Duodenal mucosa (tissue), 2 donors: ENCODE measurements around the gene MCM8.

Experiments used
- H3K27ac ChIP-seq: one replicate; pipeline ENCODE4 v1.7.0; 2013; ENCODE audit warnings: low read depth, low read length
- H3K27me3 ChIP-seq, 2 donors: one replicate each; pipeline ENCODE4 v1.7.0; 2013; ENCODE audit warnings: low read length in 2 of 2, control low read depth in 1 of 2; ENCODE audit not compliant: insufficient read depth in 2 of 2, control insufficient read depth in 1 of 2
- H3K36me3 ChIP-seq, 2 donors: one replicate each; pipeline ENCODE4 v1.7.0; 2013; ENCODE audit warnings: low read length in 2 of 2, control low read depth in 1 of 2; ENCODE audit not compliant: insufficient read depth in 2 of 2, control insufficient read depth in 1 of 2
- H3K4me1 ChIP-seq, 2 donors: one replicate each; pipeline ENCODE4 v1.7.0; 2013; ENCODE audit warnings: low read length in 2 of 2, control low read depth in 1 of 2; ENCODE audit not compliant: insufficient read depth in 2 of 2, control insufficient read depth in 1 of 2
- H3K4me3 ChIP-seq, 2 donors: one replicate each; pipeline ENCODE4 v1.7.0; 2013; ENCODE audit warnings: low read length in 2 of 2, low read depth in 1 of 2
- H3K9ac ChIP-seq, 2 donors: one replicate each; pipeline ENCODE4 v1.7.0; 2013; ENCODE audit warnings: low read length in 2 of 2, low read depth in 1 of 2
- H3K9me3 ChIP-seq, 2 donors: one replicate each; pipeline ENCODE4 v1.7.0; 2013; ENCODE audit warnings: low read length in 2 of 2, control low read depth in 1 of 2; ENCODE audit not compliant: control insufficient read depth in 1 of 2

Gene MCM8

GRCh38 chr20:5923493-5923892, 27.0 kb upstream of the MCM8 start:
- no peaks in the 10 kb centered on the region for H3K36me3 ChIP-seq
- no peaks in the 10 kb centered on the region for H3K9me3 ChIP-seq
- H3K9ac ChIP-seq = no peak overlapping the region
- H3K4me3 ChIP-seq = no peak overlapping the region
- H3K4me1 ChIP-seq = no peaks in the 10 kb centered on the region
- H3K27me3 ChIP-seq = no peaks in the 10 kb centered on the region
- H3K27ac ChIP-seq = no peak overlapping the region

- H3K4me3 ChIP-seq = no peak overlapping the region
- H3K9me3 ChIP-seq = no peaks in the 10 kb centered on the region
- no peak overlapping the region for H3K9ac ChIP-seq
- no peak overlapping the region for H3K27ac ChIP-seq
- no peaks in the 10 kb centered on the region for H3K27me3 ChIP-seq
- no peaks in the 10 kb centered on the region for H3K4me1 ChIP-seq
- no peaks in the 10 kb centered on the region for H3K36me3 ChIP-seq
Observed at GRCh38 chr20:5925551-5925950, 24.9 kb upstream of the MCM8 start.

- Histone ChIP-seq H3K4me1 (no peaks in the 10 kb centered on the region), H3K27ac (no peak overlapping the region), H3K36me3 (no peaks in the 10 kb centered on the region), H3K9ac (no peak overlapping the region), H3K27me3 (no peaks in the 10 kb centered on the region), H3K4me3 (no peak overlapping the region), H3K9me3 (no peaks in the 10 kb centered on the region)
Observed at GRCh38 chr20:5927749-5928462, 22.5 kb upstream of the MCM8 start.

GRCh38 chr20:5928836-5929715, 21.4 kb upstream of the MCM8 start:
- Histone ChIP-seq H3K27me3 (no peaks in the 10 kb centered on the region), H3K9me3 (no peaks in the 10 kb centered on the region), H3K4me3 (no peak overlapping the region), H3K9ac (no peak overlapping the region), H3K36me3 (no peaks in the 10 kb centered on the region), H3K27ac (no peak overlapping the region), H3K4me1 (no peaks in the 10 kb centered on the region)

GRCh38 chr20:5931411-5931810, 19.0 kb upstream of the MCM8 start:
- Histone ChIP-seq H3K9ac (no peak overlapping the region), H3K9me3 (no peaks in the 10 kb centered on the region), H3K36me3 (no peaks in the 10 kb centered on the region), H3K4me3 (no peak overlapping the region), H3K27me3 (no peaks in the 10 kb centered on the region), H3K27ac (no peak overlapping the region), H3K4me1 (no peaks in the 10 kb centered on the region)

- Histone ChIP-seq H3K9ac (no peak overlapping the region), H3K4me1 (no peaks in the 10 kb centered on the region), H3K9me3 (no peaks in the 10 kb centered on the region), H3K4me3 (no peak overlapping the region), H3K27me3 (no peaks in the 10 kb centered on the region), H3K36me3 (no peaks in the 10 kb centered on the region), H3K27ac (no peak overlapping the region)
Observed at GRCh38 chr20:5932796-5933195, 17.7 kb upstream of the MCM8 start.

GRCh38 chr20:5933802-5934436, 16.5 kb upstream of the MCM8 start:
- Histone ChIP-seq H3K4me3 (no peak overlapping the region), H3K9ac (no peak overlapping the region), H3K27ac (no peak overlapping the region), H3K4me1 (no peaks in the 10 kb centered on the region), H3K9me3 (no peaks in the 10 kb centered on the region), H3K27me3 (no peaks in the 10 kb centered on the region), H3K36me3 (peaks cover 5 to 7% of the 10 kb centered on the region in 2 donors)

- H3K9me3 ChIP-seq = no peaks in the 10 kb centered on the region
- H3K27me3 ChIP-seq = no peaks in the 10 kb centered on the region
- no peak overlapping the region for H3K4me3 ChIP-seq
- no peak overlapping the region for H3K27ac ChIP-seq
- H3K4me1 ChIP-seq = no peaks in the 10 kb centered on the region
- H3K9ac ChIP-seq = no peak overlapping the region
- H3K36me3 ChIP-seq = peaks cover 14 to 15% of the 10 kb centered on the region in 2 donors
Observed at GRCh38 chr20:5935384-5935783, 15.1 kb upstream of the MCM8 start.

GRCh38 chr20:5936238-5936637, 14.2 kb upstream of the MCM8 start:
- H3K36me3 ChIP-seq = peaks cover 18 to 24% of the 10 kb centered on the region in 2 donors

GRCh38 chr20:5938456-5939029, 11.9 kb upstream of the MCM8 start:
- no peak overlapping the region for H3K27ac ChIP-seq
- H3K9ac ChIP-seq = no peak overlapping the region
- H3K36me3 ChIP-seq = peaks cover 36 to 47% of the 10 kb centered on the region in 2 donors
- H3K9me3 ChIP-seq = no peaks in the 10 kb centered on the region
- no peaks in the 10 kb centered on the region for H3K27me3 ChIP-seq
- H3K4me1 ChIP-seq = no peaks in the 10 kb centered on the region
- no peak overlapping the region for H3K4me3 ChIP-seq

More at GRCh38 chr20:5936238-5936637, 14.2 kb upstream of the MCM8 start:
- no peaks in the 10 kb centered on the region for H3K9me3 ChIP-seq
- H3K4me3 ChIP-seq = no peak overlapping the region
- H3K27ac ChIP-seq = no peak overlapping the region
- no peaks in the 10 kb centered on the region for H3K27me3 ChIP-seq
- H3K4me1 ChIP-seq = no peaks in the 10 kb centered on the region
- no peak overlapping the region for H3K9ac ChIP-seq
